Stomach smooth muscle (tissue), 2 donors: ENCODE results near the gene FOLR1.
"Not testable (repeated sequence)": the region's sequence is repeated elsewhere in the genome, so short reads cannot be mapped to it uniquely, and the experiment has no call there.

Experiments
- H3K27ac ChIP-seq: one replicate; pipeline ENCODE4 v1.7.0; 2013; ENCODE audit warnings: mild to moderate bottlenecking, low read length, inconsistent platforms
- H3K27me3 ChIP-seq, 2 donors: one replicate each; pipeline ENCODE4 v1.7.0; 2013; ENCODE audit warnings: low read length in 2 of 2; ENCODE audit not compliant: insufficient read depth in 2 of 2, control insufficient read depth in 1 of 2
- H3K36me3 ChIP-seq, 2 donors: one replicate each; pipeline ENCODE4 v1.7.0; 2013; ENCODE audit warnings: low read length in 2 of 2; ENCODE audit not compliant: control insufficient read depth in 2 of 2, insufficient read depth in 2 of 2
- H3K4me1 ChIP-seq: one replicate; pipeline ENCODE4 v1.7.0; 2013; ENCODE audit warnings: low read length; ENCODE audit not compliant: control insufficient read depth, insufficient read depth
- H3K4me3 ChIP-seq, 2 donors: one replicate each; pipeline ENCODE4 v1.7.0; 2013; ENCODE audit warnings: low read length in 2 of 2
- H3K9ac ChIP-seq, 2 donors: one replicate each; pipeline ENCODE4 v1.7.0; 2013; ENCODE audit warnings: low read length in 2 of 2, mild to moderate bottlenecking in 1 of 2
- H3K9me3 ChIP-seq, 2 donors: one replicate each; pipeline ENCODE4 v1.7.0; 2013; ENCODE audit warnings: low read length in 2 of 2; ENCODE audit not compliant: control insufficient read depth in 2 of 2
- donor health status: healthy.
- donor health status: Pancreatic carcinoma.

Gene FOLR1

GRCh38 chr11:72191961-72192381, at the start of gene FOLR1:
FOLR1 (plus strand) TSS chr11:72192140; CDS start chr11:72192174, 34 bp downstream.
- no peaks in the 10 kb centered on the region for H3K9me3 ChIP-seq
- H3K36me3 ChIP-seq = no peaks in the 10 kb centered on the region
- H3K27me3 ChIP-seq = no peaks in the 10 kb centered on the region
- no peak within 1 kb of the TSS for H3K9ac ChIP-seq
- peaks cover 5% of the 10 kb centered on the region for H3K4me1 ChIP-seq
- H3K4me3 ChIP-seq = no peak within 1 kb of the TSS
- no peak within 1 kb of the TSS for H3K27ac ChIP-seq

- not testable (repeated sequence) for H3K27ac ChIP-seq, H3K36me3 ChIP-seq, H3K4me3 ChIP-seq, H3K4me1 ChIP-seq, H3K27me3 ChIP-seq, H3K9ac ChIP-seq, H3K9me3 ChIP-seq
These were observed 49.4 kb upstream of the FOLR1 start for GRCh38 chr11:72142543-72142942.

GRCh38 chr11:72144807-72145565, 47.0 kb upstream of the FOLR1 start:
- Histone ChIP-seq H3K27ac (no peak overlapping the region), H3K4me3 (no peak overlapping the region), H3K36me3 (no peaks in the 10 kb centered on the region), H3K9ac (no peak overlapping the region), H3K4me1 (no peaks in the 10 kb centered on the region), H3K27me3 (no peaks in the 10 kb centered on the region), H3K9me3 (no peaks in the 10 kb centered on the region)

GRCh38 chr11:72146625-72147024, 45.3 kb upstream of the FOLR1 start:
- Histone ChIP-seq H3K27me3 (no peaks in the 10 kb centered on the region), H3K4me1 (no peaks in the 10 kb centered on the region), H3K27ac (no peak overlapping the region), H3K4me3 (no peak overlapping the region), H3K9me3 (no peaks in the 10 kb centered on the region), H3K36me3 (no peaks in the 10 kb centered on the region), H3K9ac (no peak overlapping the region)

- H3K9ac ChIP-seq = no peak overlapping the region
- no peaks in the 10 kb centered on the region for H3K27me3 ChIP-seq
- H3K4me1 ChIP-seq = no peaks in the 10 kb centered on the region
- no peaks in the 10 kb centered on the region for H3K36me3 ChIP-seq
- H3K9me3 ChIP-seq = no peaks in the 10 kb centered on the region
- no peak overlapping the region for H3K27ac ChIP-seq
- H3K4me3 ChIP-seq = no peak overlapping the region
These were observed 41.1 kb upstream of the FOLR1 start for GRCh38 chr11:72150882-72151281.

- H3K9me3 ChIP-seq, H3K4me3 ChIP-seq, H3K9ac ChIP-seq, H3K4me1 ChIP-seq, H3K27me3 ChIP-seq, H3K36me3 ChIP-seq, H3K27ac ChIP-seq: not testable (repeated sequence)
These were observed 38.1 kb upstream of the FOLR1 start for GRCh38 chr11:72153874-72154273.

- H3K36me3 ChIP-seq = no peaks in the 10 kb centered on the region
- peaks cover 0 to 3% of the 10 kb centered on the region in 2 donors for H3K27me3 ChIP-seq
- H3K9ac ChIP-seq = no peak overlapping the region
- H3K4me3 ChIP-seq = no peak overlapping the region
- no peak overlapping the region for H3K27ac ChIP-seq
- H3K9me3 ChIP-seq = no peaks in the 10 kb centered on the region
- no peaks in the 10 kb centered on the region for H3K4me1 ChIP-seq
These were observed 37.1 kb upstream of the FOLR1 start for GRCh38 chr11:72154816-72155215.

GRCh38 chr11:72155751-72156150, 36.2 kb upstream of the FOLR1 start:
- Histone ChIP-seq H3K9ac (no peak overlapping the region), H3K27ac (no peak overlapping the region), H3K4me1 (no peaks in the 10 kb centered on the region)

GRCh38 chr11:72157131-72157530, 34.8 kb upstream of the FOLR1 start:
- H3K27ac ChIP-seq = no peak overlapping the region
- no peak overlapping the region for H3K9ac ChIP-seq
- no peaks in the 10 kb centered on the region for H3K4me1 ChIP-seq
- no peak overlapping the region for H3K4me3 ChIP-seq
- peaks cover 0 to 3% of the 10 kb centered on the region in 2 donors for H3K27me3 ChIP-seq
- no peaks in the 10 kb centered on the region for H3K36me3 ChIP-seq
- no peaks in the 10 kb centered on the region for H3K9me3 ChIP-seq

More at GRCh38 chr11:72155751-72156150, 36.2 kb upstream of the FOLR1 start:
- Histone ChIP-seq H3K9me3 (no peaks in the 10 kb centered on the region), H3K4me3 (no peak overlapping the region), H3K27me3 (peaks cover 0 to 3% of the 10 kb centered on the region in 2 donors), H3K36me3 (no peaks in the 10 kb centered on the region)

GRCh38 chr11:72160319-72160718, 31.6 kb upstream of the FOLR1 start:
- peaks cover 0 to 3% of the 10 kb centered on the region in 2 donors for H3K27me3 ChIP-seq
- H3K9ac ChIP-seq = no peak overlapping the region
- H3K4me3 ChIP-seq = no peak overlapping the region
- H3K4me1 ChIP-seq = no peaks in the 10 kb centered on the region
- H3K9me3 ChIP-seq = no peaks in the 10 kb centered on the region
- H3K36me3 ChIP-seq = no peaks in the 10 kb centered on the region
- no peak overlapping the region for H3K27ac ChIP-seq

- no peak overlapping the region for H3K27ac ChIP-seq
- H3K4me1 ChIP-seq = no peaks in the 10 kb centered on the region
- no peak overlapping the region for H3K9ac ChIP-seq
- peaks cover 0 to 3% of the 10 kb centered on the region in 2 donors for H3K27me3 ChIP-seq
- H3K9me3 ChIP-seq = no peaks in the 10 kb centered on the region
- H3K36me3 ChIP-seq = no peaks in the 10 kb centered on the region
- no peak overlapping the region for H3K4me3 ChIP-seq
These were observed 28.9 kb upstream of the FOLR1 start for GRCh38 chr11:72162891-72163492.
